Stimulated activated CD4-positive, alpha-beta T cell treated with anti-CD3 and anti-CD28 coated beads, Interleukin-4, amount 100 ng/mL, for 4 hours (primary cell): ENCODE measurements around the gene BRME1.
"Not testable (repeated sequence)": the region's sequence is repeated elsewhere in the genome, so short reads cannot be mapped to it uniquely, and the experiment has no call there.

Experiments
- DNase-seq, 2 experiments: peaks; one replicate each; pipeline ENCODE4 v3.0.0-alpha.2; 2020

BRME1 gene

DNA sequence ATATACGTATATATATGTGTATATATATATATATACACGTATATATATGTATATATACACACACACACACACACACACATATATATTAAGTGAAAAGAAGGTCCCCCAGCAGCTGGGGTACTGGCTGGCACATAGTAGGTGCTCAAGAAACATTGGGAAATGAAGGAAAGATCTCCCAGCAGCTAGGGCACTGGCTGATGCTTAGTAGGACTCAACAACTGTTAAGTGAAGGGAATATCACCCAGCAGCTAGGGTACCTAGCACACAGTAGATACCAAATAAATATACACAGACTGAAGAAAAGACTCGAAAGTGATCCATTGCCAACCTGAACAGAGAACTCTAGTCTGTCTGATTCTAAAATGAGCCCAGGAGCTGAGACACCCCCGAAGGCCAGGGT, 20.1 kb upstream of the BRME1 start:
- no peak for DNase-seq

DNA sequence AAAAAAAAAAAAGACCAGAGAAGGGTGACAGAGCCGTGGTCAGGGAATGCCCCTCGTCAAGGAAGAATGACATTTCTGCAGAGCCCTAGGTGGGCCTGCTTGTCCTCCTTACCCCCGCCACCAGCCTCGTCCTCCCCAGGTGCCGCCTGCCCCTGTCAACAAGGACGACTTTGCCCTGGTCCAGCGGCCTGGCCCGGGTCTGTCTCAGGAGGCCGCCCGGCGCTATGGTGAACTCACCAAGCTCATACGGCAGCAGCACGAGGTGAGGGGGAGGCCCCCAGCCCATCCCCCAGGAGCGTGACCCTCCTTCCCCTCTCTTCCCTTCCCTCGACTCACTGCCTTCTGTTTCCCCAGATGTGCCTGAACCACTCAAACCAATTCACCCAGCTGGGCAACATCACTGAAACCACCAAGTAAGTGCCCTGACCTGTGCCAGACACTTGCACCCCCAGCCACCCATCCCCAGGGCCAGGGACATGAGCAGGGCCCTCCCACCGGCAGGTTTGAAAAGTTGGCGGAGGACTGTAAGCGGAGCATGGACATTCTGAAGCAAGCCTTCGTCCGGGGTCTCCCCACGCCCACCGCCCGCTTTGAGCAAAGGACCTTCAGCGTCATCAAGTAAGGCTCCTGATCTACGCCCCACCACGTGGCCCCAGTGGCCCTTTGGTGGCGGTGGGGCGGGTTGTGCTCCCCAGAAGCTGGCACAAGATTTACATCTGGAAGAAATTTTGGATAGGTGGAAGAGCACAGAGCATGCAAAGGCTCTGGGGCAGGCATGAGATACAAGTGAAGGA, 17.5 kb upstream of the BRME1 start:
- DNase-seq = no peak

- DNase-seq = not testable (repeated sequence)
These were observed 16.2 kb upstream of the BRME1 start for GRCh38 chr19:13922118-13922517.

GRCh38 chr19:13920940-13921747, 15.2 kb upstream of the BRME1 start:
- no peak for DNase-seq

- no peak for DNase-seq
These were observed 14.6 kb upstream of the BRME1 start for GRCh38 chr19:13920524-13920923.

- DNase-seq = no peak
These were observed 13.0 kb upstream of the BRME1 start for GRCh38 chr19:13918726-13919411.

DNA sequence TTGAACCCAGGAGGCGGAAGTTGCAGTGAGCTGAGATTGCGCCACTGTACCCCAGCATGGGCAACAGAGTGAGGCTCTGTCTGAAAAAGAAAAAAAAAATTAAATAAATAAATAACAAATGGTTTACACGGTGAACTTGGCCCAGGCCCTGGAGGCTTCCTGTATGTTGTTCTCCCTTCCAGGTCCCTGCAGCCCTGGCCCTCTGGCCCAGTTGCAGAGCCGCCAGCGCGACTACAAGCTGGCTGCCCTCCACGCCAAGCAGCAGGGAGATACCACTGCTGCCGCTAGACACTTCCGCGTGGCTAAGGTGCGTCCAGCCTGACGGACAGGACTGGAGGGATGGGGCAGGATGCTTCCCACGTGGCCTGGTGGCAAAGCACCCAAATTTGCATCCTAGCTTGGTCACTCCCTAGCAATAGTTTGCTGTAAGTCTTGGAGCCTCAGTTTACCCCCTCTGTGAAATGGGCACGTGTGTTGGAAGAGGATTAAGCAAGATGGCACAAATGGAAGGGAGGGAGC, 12.0 kb upstream of the BRME1 start:
- no peak for DNase-seq

DNA sequence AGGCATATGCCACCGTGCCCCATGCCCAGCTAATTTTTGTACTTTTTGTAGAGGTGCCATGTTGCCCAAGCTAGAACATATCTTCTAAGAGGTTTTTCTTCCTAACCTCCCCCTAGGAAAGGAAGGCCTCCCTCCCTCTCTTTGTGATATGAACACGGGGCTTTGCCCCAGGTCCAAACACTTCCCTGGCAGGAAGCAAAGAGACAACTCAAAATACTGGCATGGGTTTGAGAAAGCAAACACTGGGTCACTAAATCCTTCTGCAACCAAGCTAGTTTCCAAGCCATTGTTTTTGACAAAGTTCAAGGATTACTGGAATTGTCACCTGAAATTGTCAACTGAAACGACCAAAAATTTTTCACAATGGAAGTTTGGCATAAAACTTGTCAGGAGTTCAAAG, 8.9 kb upstream of the BRME1 start:
- no peak for DNase-seq

DNA sequence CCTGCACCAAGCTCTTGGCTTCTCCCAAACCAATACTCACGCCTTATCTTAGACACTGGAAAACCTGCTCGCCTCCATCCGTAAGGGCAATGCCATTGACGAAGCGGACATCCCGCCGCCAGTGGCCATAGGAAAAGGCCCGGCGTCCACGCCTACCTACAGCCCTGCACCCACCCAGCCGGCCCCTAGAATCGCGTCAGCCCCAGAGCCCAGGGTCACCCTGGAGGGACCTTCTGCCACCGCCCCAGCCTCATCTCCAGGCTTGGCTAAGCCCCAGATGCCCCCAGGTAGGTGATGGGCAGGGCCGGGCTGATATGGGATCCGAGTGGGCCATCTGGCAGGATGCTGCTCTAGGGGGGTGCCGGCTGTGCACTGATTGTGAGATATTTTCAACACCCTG, 7.4 kb upstream of the BRME1 start:
- no peak for DNase-seq

- DNase-seq = no peak
These were observed 3.5 kb upstream of the BRME1 start for GRCh38 chr19:13909430-13909829.

- DNase-seq = no peak
These were observed 2.8 kb upstream of the BRME1 start for GRCh38 chr19:13908674-13909073.

DNA sequence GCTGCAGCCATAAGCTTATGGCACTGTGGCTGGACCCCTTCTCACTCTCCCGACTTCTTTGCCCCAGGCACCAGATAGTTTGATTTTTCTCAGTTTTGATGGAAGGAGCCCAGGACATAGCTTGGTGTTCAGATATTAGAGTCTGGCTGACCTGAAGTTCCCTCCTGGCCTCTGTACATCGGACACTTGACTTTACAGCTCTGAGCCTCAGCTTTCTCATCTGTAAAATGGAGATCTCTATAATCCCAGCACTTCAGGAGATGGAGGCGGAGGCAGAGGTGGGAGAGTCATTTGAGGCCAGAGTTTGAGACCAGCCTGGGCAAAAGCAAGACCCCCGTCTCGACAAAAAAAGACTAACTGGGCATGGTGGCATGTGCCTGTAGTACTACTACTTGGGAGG, 993 bp upstream of the BRME1 start:
- no peak for DNase-seq

- peak; percentile 19 to 32 for DNase-seq
These were observed 596 bp upstream of the BRME1 start for GRCh38 chr19:13906521-13906904.

- DNase-seq = no peak
These were observed 2.8 kb downstream of the BRME1 start for GRCh38 chr19:13902993-13903555.

DNA sequence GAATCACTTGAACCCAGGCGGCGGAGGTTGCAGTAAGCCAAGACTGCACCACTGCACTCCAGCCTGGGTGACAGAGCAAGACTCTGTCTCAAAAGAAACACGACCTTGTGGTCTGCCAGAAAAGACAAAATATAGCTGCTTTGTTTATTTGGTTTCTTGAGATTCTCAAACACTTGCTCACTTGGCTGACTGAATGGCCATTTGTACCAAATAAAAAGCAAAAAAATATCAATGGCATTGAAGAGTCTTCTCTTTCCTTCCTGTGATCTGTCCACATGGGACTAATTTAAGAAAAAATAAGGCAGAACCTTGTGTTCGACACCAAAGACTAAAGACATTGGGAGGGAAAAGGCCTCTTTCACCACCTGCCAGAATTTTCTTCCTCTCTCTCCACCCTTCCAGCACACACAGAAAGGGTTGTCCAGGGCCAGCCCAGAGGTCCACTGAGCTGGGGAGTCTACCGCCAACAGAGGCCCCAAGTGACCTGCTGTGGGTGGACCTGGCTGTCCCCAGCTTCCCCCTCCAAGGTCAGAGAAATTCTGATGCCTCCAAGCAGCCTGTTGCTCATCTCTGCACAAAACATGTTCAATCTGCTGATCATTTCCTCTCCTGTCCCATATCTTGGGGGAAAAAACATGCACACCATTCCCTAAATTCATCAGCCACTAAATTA, 5.9 kb downstream of the BRME1 start:
- DNase-seq = no peak

DNA sequence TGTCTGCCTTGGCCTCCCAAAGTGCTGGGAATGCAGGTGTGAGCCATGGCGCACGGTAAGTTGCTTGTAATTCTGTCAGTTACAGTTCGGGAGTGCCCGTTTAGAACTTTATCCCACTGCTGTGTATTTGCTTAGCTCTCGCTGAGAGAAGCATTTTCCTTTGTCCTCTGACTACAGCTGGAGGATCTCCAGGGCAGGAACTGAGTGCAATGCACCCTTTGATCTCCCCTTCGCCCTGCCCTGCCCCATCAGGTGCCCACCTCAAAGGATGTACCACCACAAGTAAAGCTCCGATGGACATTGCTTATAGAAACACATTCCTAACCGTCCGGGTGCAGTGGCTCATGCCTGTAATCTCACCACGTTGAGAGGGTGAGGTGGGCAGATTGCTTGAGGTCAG, 6.5 kb downstream of the BRME1 start:
- DNase-seq = no peak

GRCh38 chr19:13896227-13896626, 9.7 kb downstream of the BRME1 start:
- no peak for DNase-seq

DNA sequence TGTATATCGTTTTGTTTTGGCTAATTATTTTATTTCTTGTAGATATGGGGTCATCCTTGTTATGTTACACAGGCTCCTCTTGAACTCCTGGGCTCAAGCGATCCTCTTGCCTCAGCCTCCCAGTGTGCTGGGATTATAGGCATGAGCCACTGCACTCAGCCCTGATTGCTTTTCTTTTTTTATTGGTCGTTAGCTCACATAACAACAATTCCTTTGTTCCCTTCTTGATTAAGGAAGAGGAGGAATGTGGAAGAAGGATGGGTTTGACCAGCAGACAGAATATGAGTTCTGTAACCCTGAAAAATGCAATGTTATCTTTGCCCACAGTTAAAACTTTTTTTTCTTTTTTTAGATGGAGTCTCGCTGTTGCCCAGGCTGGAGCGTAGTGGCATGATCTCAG, 11.4 kb downstream of the BRME1 start:
- DNase-seq = no peak

- DNase-seq = no peak
These were observed 13.0 kb downstream of the BRME1 start for GRCh38 chr19:13892870-13893269.

DNA sequence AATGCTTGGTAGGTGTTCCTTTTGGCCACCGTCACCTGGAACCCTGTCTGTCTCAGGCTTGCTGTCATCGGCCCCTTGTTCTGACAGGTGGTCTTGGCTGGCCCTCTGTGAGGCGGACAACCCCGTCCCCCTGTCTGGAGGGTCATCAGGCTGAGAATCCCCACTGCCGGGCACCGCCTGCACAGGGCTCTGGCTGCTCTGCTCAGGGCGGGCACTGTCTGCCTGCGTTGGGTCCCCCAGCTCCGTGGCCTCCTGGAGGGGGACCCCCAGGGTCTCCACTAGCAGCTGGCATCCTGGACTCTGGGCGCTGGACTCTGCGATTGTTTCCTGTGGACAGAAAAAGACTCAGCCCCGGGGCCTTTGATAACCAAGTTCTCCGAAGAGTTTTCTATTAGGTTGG, 15.8 kb downstream of the BRME1 start:
- no peak for DNase-seq

DNA sequence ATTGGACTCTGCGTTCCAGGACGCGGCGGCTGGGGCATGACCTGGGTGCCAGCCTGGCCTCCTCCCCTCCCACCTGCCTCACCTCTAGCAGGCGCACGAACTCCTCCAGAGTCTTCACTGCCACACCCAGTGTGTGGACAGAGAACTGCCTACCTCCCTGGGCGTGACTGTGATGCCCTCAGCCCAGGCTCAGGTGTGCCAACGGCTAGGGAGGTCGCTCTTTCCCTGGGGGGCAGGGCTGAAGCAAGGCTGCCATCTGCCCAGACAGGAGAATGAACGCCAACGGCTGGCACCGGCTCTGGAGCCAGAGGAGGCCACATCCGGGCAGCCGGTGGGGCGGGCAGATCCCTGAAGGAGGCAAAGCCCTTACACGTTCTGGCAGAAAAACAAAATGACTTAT, 17.6 kb downstream of the BRME1 start:
- DNase-seq = no peak

DNA sequence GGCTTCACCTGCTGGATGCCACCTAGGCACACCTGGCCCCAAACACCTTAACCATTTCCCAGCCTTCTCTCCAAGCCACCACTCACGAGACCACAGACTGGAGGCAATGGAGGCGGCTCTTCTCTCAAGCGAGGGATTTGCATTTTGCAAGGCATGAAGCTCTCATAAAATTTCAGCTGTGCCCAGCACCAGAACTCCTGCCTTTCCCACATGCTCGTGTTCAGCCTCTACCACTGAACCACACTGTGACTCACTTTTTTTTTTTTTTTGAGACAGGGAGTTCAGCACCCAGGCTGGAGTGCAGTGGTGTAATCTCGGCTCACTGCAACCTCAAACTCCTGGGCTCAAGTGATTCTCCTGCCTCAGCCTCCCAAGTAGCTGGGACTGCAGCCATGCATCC, 18.4 kb downstream of the BRME1 start:
- no peak for DNase-seq

DNA sequence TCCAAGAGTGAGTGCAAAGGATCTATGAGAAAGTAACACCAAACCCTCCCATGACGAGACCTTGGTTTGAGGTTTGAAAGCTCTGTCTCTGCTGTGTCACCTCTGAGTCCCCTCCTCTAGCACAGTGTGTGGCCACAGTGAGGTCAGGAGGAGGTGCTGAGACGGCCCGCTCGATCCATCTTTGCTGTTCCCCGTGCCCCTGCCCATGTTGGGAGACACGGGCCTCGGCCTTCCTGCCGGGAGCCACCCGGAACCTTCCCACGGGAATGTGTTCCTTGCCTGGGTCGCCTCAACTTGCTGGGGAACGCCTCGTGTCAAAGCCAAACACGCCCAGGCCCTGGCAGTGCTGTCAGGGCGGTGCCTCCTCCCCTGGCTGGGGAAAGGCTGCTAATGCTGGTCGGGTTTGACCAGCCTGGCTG, 18.9 kb downstream of the BRME1 start:
- no peak for DNase-seq
